IMR-90 (cell line): Measurements from ENCODE around the gene NUDT3. TPM values are rescaled to one million over a fixed set of nuclear protein-coding genes. Genes with fewer than 3 reads are reported as not detected.
A peak's percentile ranks its signal among the peaks of the same experiment; 100 is the strongest.

ENCODE experiments used
- ATAC-seq: fragments of 200-7000 bp; cut with Tn5 transposase; 2 replicates; pipeline ENCODE4 v1.9.1; 2020; ENCODE audit warnings: low read depth, mild to moderate bottlenecking, moderate library complexity
- BruUV-seq: library from RNA; stranded (reverse); fragments of 400-500 nt; replicated peaks from 2 replicates; lab custom pipeline; 2021; lab: Mats Ljungman, UMichigan
- CTCF ChIA-PET: fragments of 300-600 bp; formaldehyde crosslinking; extraction: SDS; loops from one replicate; lab custom pipeline; 2021; ENCODE audit warnings: antibody characterized with exemption; lab: Yijun Ruan, JAX
- POLR2A ChIA-PET: fragments of 300-600 bp; sonication (Branson Sonifier 250); formaldehyde crosslinking; loops from one replicate; lab custom pipeline; 2022; ENCODE audit warnings: antibody characterized with exemption; ENCODE audit not compliant: unreplicated experiment; lab: Charles Lee
- DNase-seq: peaks from one replicate; pipeline ENCODE4 v3.0.0; 2013
- H2AFZ ChIP-seq: replicated peaks from 2 replicates; pipeline ENCODE3; 2013; ENCODE audit warnings: low read length, mild to moderate bottlenecking; ENCODE audit not compliant: poor library complexity
- H2AK5ac ChIP-seq: 2 replicates; pipeline ENCODE4 v1.6.1; 2013; ENCODE audit warnings: low read depth, low read length, inconsistent platforms
- H2AK9ac ChIP-seq: replicated peaks from 2 replicates; pipeline ENCODE3; 2013; ENCODE audit warnings: mild to moderate bottlenecking, low read depth, low read length, moderate library complexity; ENCODE audit not compliant: poor library complexity
- H2BK120ac ChIP-seq: 2 replicates; pipeline ENCODE4 v1.6.1; 2013; ENCODE audit warnings: low read depth, low read length, inconsistent platforms
- H2BK15ac ChIP-seq: 3 replicates; pipeline ENCODE4 v1.6.1; 2013; ENCODE audit warnings: low read depth, low read length, inconsistent platforms
- H2BK20ac ChIP-seq: 2 replicates; pipeline ENCODE4 v1.6.1; 2013; ENCODE audit warnings: low read depth, mild to moderate bottlenecking, inconsistent platforms, low read length, moderate library complexity
- H2BK5ac ChIP-seq: 2 replicates; pipeline ENCODE4 v1.6.1; 2013; ENCODE audit warnings: mild to moderate bottlenecking, low read depth, low read length, inconsistent platforms; ENCODE audit not compliant: poor library complexity, severe bottlenecking
- H3K14ac ChIP-seq: replicated peaks from 2 replicates; pipeline ENCODE4 v1.6.1; 2013; ENCODE audit warnings: low read depth, low read length, inconsistent platforms
- H3K18ac ChIP-seq: 2 replicates; pipeline ENCODE4 v1.6.1; 2013; ENCODE audit warnings: low read depth, low read length, control low read depth
- H3K23ac ChIP-seq: 2 replicates; pipeline ENCODE4 v1.6.1; 2013; ENCODE audit warnings: low read depth, low read length, inconsistent platforms
- H3K27ac ChIP-seq: 2 replicates; pipeline ENCODE4 v1.5.1; 2013; ENCODE audit warnings: mild to moderate bottlenecking, control low read depth, low read length; ENCODE audit not compliant: insufficient read depth
- H3K27me3 ChIP-seq: 2 replicates; pipeline ENCODE4 v1.6.1; 2013; ENCODE audit warnings: low read length; ENCODE audit not compliant: control insufficient read depth, insufficient read depth
- H3K36me3 ChIP-seq: 2 replicates; pipeline ENCODE4 v1.6.1; 2013; ENCODE audit warnings: low read length, mixed read lengths; ENCODE audit not compliant: control insufficient read depth, insufficient read depth
- H3K4ac ChIP-seq: 2 replicates; pipeline ENCODE4 v1.6.1; 2013; ENCODE audit warnings: low read depth, low read length, inconsistent platforms
- H3K4me1 ChIP-seq: 2 replicates; pipeline ENCODE4 v1.6.1; 2013; ENCODE audit warnings: low read length, mixed read lengths; ENCODE audit not compliant: control insufficient read depth, insufficient read depth
- H3K4me2 ChIP-seq: 2 replicates; pipeline ENCODE4 v1.6.1; 2013; ENCODE audit warnings: low read depth, mild to moderate bottlenecking, control low read depth, low read length, moderate library complexity
- H3K4me3 ChIP-seq: 2 replicates; pipeline ENCODE4 v1.5.1; 2013; ENCODE audit warnings: low read depth, mild to moderate bottlenecking, control low read depth, low read length, moderate library complexity; ENCODE audit not compliant: insufficient read depth
- H3K56ac ChIP-seq: 2 replicates; pipeline ENCODE4 v1.6.1; 2013; ENCODE audit warnings: low read length, inconsistent platforms; ENCODE audit not compliant: insufficient read depth; ENCODE audit errors: extremely low read depth
- H3K79me1 ChIP-seq, 2 experiments: 2 replicates each; pipeline ENCODE4 v1.6.1; 2013; ENCODE audit warnings: low read length in 2 of 2, inconsistent platforms in 1 of 2, low read depth in 1 of 2
- H3K9ac ChIP-seq: 2 replicates; pipeline ENCODE4 v1.6.1; 2013; ENCODE audit warnings: low read depth, low read length, control low read depth
- H3K9me1 ChIP-seq: 2 replicates; pipeline ENCODE4 v1.6.1; 2013; ENCODE audit warnings: low read length, inconsistent platforms; ENCODE audit not compliant: insufficient read depth
- H3K9me3 ChIP-seq: 2 replicates; pipeline ENCODE4 v1.6.1; 2013; ENCODE audit warnings: low read length; ENCODE audit not compliant: control insufficient read depth, insufficient read depth
- H4K20me1 ChIP-seq: 2 replicates; pipeline ENCODE4 v1.6.1; 2013; ENCODE audit warnings: low read length, inconsistent platforms; ENCODE audit not compliant: insufficient read depth
- H4K5ac ChIP-seq: 2 replicates; pipeline ENCODE4 v1.6.1; 2013; ENCODE audit warnings: mild to moderate bottlenecking, low read depth, low read length, control low read depth
- H4K8ac ChIP-seq, 2 experiments: 2 replicates each; pipeline ENCODE4 v1.6.1; 2013; ENCODE audit warnings: low read depth in 2 of 2, low read length in 2 of 2, control low read depth in 1 of 2, inconsistent platforms in 1 of 2
- H4K91ac ChIP-seq: 2 replicates; pipeline ENCODE4 v1.6.1; 2013; ENCODE audit warnings: low read depth, low read length, inconsistent platforms; ENCODE audit not compliant: insufficient read depth
- MAFK ChIP-seq: IDR thresholded peaks from 2 replicates; pipeline ENCODE4 v1.6.1; 2012; ENCODE audit warnings: low read depth, low read length, improper control_type of control experiment
- RCOR1 ChIP-seq: IDR thresholded peaks from 2 replicates; pipeline ENCODE4 v1.6.1; 2012; ENCODE audit warnings: mild to moderate bottlenecking, low read length, improper control_type of control experiment; ENCODE audit not compliant: insufficient replicate concordance
- WGBS, 2 experiments: methylation state at CpG; one replicate each; pipeline versions ENCODE4 v1.1.5 to v1.1.7; 2013; ENCODE audit warnings: missing lambda C conversion rate in 2 of 2; ENCODE audit not compliant: insufficient read length in 1 of 2; ENCODE audit errors: extremely low coverage in 2 of 2; 5-methylcytosine and 5-hydroxymethylcytosine counted together
- dilution Hi-C: fragments of 300-500 bp; cut with HindIII; formaldehyde crosslinking; loops from one replicate; pipeline ENCODE4 v1.14.3; 2018; ENCODE audit warnings: low sequenced_read_pairs; ENCODE audit not compliant: unreplicated experiment
- in situ Hi-C: fragments of 300-500 bp; cut with MboI; formaldehyde crosslinking; loops from 3 replicates; pipeline ENCODE4 v1.14.3; 2019; ENCODE audit warnings: low sequenced_read_pairs, inconsistent platforms, mixed read lengths
- intact Hi-C: fragments of 100-400 bp; cut with micrococcal nuclease; formaldehyde crosslinking; loops from 2 replicates; pipeline ENCODE4 v1.10.0; 2022
- polyA plus RNA-seq, 3 experiments: library from polyadenylated mRNA; depleted of rRNA; stranded (reverse); fragments of >200 nt; gene quantifications; 2 replicates each; pipeline ENCODE4 v1.2.3, GENCODE V29; 2012; ENCODE audit warnings: low replicate concordance in 1 of 3
- total RNA-seq: library from RNA; depleted of rRNA; stranded (reverse); fragments of >200 nt; gene quantifications from 2 replicates; pipeline ENCODE4 v1.2.3, GENCODE V29; 2012

NUDT3 gene
- total and polyA plus RNA-seq, 2 of the 4 experiments (the other 2 are of a cell fraction), result 10.1 to 17.2 TPM

DNA sequence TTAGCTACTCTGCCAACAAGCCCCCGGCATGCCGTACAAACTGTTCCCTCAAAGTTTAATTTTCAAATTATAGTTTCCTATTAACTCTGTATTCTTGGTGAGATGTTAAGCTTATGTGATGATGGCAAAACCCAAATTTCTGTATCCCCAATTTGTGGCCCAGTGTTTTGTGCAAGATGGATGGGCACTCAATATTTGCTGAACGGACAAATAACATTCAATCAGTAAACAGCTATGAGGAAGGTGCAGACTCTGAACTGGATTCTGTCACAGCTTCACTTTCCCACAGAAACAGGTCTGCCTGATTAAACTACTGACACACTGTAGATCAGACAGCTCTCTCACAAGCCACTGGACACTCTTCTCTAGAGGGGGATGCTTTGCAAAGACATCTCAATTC lies 54.1 kb downstream of the NUDT3 start:
- Histone ChIP-seq H3K79me1 (peaks cover 41 to 72% of the 10 kb centered on the region in 2 experiments), H2AFZ (no peak overlapping the region), H4K91ac (no peak overlapping the region), H3K9me3 (no peaks in the 10 kb centered on the region), H3K4me2 (no peak overlapping the region), H4K5ac (no peak overlapping the region), H3K4me1 (peaks cover 11% of the 10 kb centered on the region), H2BK20ac (no peak overlapping the region), H2BK5ac (no peak overlapping the region), H4K20me1 (peaks cover 54% of the 10 kb centered on the region), H4K8ac (no peak overlapping the region), H3K23ac (no peak overlapping the region), H3K27ac (no peak overlapping the region), H3K4me3 (no peak overlapping the region), H3K56ac (no peak overlapping the region), H3K9me1 (peaks cover 32% of the 10 kb centered on the region), H2BK15ac (no peak overlapping the region), H2BK120ac (no peak overlapping the region), H3K9ac (no peak overlapping the region), H3K18ac (no peak overlapping the region), H3K4ac (no peak overlapping the region), H2AK5ac (no peak overlapping the region), H3K27me3 (no peaks in the 10 kb centered on the region), H3K14ac (no peak overlapping the region), H3K36me3 (peaks cover 3% of the 10 kb centered on the region), H2AK9ac (no peak overlapping the region)
- DNase-seq, result no peak
- TF ChIP-seq MAFK (peak; percentile 82), RCOR1 (no peak)
- no TSS peak for BruUV-seq
- dilution Hi-C loops, result no loop called here
- CTCF ChIA-PET, result no interaction called here
- in situ Hi-C loops, result no loop called here
- POLR2A ChIA-PET, result no interaction called here
- intact Hi-C loops, result no loop called here
- ATAC-seq, result no peak
- no CpG with 5 or more reads among the region's 3 CpGs for WGBS, 2 experiments
